Activated CD4-positive, alpha-beta T cell treated with anti-CD3 and anti-CD28 coated beads for 48 hours (primary cell): Measurements from ENCODE around the gene SPTLC2.
"Not testable (repeated sequence)": the region's sequence is repeated elsewhere in the genome, so short reads cannot be mapped to it uniquely, and the experiment has no call there.

Experiments
- DNase-seq: peaks from one replicate; pipeline ENCODE4 v3.0.0-alpha.2; 2020

Gene SPTLC2

DNA sequence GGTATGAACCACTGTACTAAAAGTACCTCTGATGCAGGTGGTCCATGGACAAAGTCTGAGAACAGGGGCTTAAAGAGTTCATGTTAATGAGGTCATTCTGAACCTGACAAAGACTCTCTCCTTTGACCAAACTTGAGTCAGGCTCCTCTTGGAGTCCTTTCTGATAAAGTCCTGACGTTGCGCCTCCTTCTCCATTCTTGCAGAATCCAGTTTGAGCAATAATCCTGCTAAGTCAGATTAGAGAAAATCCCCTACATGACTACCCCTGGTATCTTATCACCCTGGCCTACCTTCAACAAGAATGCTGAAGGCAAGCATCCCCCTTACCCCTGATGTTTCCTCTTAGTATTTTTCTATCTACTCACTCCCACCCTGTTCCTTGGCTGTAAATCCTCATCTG lies 71.9 kb downstream of the SPTLC2 start:
- no peak for DNase-seq

DNA sequence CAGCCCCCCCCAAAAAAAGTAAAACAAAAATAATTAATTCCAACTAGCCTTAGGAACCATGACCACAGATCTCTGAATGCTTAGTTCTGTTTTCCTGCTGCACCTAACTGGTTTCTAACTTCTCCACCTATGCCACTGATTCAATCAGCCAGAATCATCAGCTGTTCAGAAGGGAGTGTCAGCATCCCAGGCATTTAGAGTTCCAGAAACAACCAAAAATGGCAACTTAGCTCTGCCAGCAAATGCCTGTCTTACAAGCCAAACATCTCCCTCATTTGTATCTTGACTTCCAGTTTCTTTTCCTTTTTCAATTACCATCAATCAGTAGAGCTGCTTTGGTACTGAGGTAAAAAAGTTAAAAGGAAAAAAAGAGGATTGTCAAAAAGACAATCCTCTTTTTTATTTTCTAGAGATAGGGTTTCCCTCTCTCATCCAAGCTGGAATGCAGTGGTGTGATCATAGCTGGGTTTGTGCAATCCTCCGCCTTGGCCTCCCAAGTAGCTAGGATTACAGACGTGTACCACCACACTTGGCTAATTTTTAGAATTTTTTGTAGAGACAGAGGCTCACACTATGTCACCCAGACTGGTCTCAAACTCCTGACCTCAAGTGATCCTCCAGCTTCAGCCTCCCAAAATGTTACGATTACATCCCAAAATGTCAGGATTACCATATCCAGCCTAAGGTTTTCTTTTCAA lies 72.7 kb downstream of the SPTLC2 start:
- DNase-seq, result no peak

DNA sequence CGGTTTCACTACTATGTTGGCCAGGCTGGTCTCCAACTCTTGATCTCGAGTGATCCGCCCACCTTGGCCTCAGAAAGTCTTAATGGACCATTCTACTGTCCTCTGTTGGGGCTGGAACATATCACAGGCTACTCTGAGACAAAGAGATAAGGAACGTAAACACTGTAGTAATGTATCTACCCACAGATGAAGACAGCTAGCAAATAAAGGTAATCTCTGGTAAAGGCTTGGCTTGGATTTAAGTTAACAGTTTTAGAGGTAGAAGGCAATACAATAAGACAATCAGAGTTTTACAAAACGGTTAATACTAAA lies 73.2 kb downstream of the SPTLC2 start:
- DNase-seq, result no peak

DNA sequence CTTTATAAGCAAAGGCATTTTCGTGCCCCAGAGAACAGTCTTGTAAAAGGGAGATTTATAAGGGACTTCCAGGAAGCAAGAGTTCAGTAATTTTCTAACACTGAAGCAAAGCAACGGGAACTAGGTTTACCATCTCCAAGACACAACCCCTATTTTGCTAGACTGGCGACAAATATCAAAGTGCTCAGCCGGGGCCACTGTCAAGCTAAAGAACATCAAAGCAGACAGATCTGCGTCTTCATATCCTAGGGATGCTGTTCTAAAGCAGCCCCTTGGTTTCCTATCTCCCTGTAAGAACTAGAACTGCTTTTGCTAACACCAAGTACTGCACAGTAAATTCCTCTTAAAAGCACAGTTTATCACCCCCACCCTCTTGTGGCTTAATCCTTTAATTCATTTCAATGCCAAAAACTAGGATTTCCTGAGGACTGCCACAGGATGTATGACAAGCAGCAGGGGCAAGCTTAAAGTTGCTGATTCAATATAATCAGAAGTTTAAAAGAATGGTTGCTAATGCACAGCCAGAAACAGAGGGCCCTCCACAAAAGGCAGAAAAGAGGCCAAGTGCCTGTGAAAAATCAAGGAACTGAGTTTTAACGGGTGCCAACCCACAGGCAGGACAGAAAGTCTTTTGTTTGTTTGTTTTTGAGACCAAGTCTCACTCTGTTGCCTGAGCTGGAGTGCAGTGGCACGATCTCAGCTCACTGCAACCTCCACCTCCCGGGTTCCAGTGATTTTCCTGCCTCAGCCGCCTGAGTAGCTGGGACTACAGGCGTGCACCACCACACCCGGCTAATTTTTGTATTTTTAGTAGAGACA lies 73.8 kb downstream of the SPTLC2 start:
- DNase-seq, result no peak

DNA sequence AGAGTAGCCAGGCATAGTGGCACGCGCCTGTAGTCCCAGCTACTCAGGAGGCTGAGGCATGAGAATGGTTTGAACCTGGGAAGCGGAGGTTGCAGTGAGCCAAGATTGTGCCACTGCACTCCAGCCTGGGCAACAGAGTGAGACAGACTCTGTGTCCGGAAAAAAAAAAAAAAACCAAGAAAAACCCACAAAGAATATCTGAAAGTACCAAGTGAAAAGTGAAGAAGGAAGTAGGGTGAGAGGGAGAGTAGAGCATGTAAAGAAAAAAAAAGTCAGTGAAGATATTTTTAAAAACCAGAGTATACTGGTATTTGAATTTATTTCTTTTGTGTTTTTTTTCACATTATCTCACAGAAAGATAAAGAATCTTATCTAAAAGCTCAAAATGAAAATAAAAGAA lies 74.5 kb downstream of the SPTLC2 start:
- DNase-seq, result no peak

DNA sequence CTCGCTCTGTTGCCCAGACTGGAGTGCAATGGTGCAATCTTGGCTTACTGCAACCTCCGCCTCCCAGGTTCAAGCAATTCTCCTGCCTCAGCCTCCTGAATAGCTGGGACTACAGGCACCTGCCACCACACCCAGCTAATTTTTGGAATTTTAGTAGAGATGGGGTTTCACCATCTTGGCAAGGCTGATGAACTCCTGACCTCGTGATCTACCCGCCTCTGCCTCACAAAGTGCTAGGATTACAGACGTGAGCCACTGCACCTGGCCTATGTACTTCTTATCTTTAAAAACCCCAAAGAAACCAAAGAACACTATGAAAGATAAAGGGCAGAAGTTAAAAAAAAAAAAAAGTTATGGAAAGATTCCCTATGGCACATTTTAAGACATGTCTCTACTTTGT lies 79.5 kb downstream of the SPTLC2 start:
- not testable (repeated sequence) for DNase-seq

DNA sequence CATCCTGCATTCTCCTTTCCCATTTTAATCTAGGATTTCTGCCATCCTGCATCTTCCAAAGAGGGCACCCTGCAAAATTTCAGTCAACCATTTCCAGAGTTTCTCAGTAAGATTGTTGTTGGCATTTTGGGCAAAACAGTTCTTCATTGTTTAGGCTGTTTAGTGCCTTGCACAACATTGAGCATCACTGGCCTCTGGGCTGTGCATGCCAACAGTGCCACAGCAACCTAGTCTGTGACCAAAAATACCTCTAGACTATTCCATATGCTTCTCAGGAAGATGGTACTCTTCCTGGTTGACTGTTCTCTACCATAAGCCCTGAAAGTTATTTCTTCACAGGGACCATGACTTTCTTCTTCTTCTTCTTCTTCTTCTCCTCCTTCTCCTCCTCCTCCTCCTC lies 85.4 kb downstream of the SPTLC2 start:
- DNase-seq, result no peak

DNA sequence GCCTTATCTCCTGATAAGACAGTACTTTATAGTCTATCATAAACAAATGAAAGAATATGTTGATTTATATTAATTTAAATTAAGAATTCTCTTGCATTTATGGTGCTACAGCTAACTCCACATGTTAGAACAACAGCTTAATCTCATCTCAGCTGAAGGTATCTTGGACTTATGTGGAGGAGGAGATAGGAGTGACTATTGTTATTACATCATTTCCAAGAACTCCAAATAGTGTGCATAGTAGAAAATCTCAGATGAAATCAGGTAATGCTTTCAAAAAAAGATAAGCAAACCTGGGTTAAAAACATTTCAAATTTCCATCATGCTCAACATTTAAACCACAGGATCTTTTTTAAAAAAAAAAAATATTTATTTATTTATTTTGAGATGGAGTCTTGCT lies 86.5 kb downstream of the SPTLC2 start:
- no peak for DNase-seq

DNA sequence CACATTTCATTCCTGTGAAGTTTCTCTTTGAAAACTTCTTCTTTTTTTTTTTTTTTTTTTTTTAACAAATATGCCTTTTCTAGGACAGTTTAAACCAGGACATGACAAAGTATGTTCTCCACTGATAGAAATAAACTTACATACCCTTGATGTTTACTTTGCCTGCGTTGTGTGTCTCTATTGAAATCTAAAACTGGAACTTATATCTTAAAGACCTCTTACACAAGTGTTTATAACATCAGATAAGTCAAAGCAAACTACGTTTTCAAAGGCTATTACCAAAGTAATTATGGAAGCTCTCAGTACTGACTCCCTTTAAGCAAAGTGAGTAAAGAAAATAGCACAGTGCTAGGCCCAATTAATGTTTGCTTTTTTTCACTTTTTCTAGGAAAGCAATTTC lies 87.2 kb downstream of the SPTLC2 start:
- DNase-seq, result no peak

DNA sequence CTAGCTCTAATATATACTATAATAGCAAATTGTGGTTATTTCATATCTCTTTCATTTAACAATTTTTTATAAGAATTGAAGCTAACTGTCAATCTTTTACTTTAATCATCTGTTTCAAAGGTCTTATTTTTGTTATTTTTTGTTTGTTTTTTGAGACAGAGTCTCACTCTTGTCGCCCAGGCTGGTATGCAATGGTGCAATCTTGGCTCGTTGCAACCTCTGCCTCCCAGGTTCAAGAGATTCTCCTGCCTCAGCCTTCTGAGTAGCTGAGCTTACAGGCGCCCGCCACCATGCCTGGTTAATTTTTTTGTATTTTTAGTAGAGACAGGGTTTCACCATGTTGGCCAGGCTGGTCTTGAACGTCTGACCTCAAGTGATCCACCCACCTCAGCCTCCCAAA lies 87.7 kb downstream of the SPTLC2 start:
- not testable (repeated sequence) for DNase-seq

DNA sequence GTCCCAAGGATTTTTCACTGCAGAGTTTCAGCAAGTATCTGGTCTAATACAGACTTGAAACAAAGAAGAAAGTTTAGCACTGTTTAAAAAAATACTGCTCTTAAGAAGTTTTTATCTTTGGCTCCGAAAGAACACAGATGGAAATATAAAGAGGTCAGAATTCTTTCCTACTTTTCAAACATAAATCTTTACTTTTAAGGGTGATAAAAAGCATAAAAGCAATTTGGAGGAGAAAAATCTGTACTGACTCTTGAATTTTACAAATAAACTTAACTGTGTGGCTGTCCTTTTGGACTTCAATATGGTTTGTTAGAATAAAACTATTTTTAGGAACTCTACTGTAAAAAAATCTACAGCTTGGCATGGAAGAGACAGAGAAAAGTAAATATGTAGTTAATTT lies 90.2 kb downstream of the SPTLC2 start:
- DNase-seq, result no peak

DNA sequence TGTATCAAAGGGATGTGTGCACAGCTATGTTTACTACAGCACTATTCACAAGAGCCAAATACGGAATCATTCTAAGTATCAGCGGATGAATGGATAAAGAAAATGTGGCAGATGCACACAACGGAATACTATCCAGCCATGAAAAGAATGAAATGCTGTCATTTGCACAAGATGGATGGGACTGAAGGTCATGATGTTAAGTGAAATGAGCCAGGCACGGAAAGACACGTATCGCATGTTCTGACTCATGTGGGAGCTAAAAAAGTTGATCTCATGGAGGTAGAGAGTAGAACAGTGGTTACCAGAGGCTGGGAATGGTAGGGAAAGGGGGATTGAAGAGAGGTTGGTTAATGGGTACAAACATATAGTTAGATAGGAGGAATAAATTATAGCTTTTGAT lies 91.9 kb downstream of the SPTLC2 start:
- no peak for DNase-seq

DNA sequence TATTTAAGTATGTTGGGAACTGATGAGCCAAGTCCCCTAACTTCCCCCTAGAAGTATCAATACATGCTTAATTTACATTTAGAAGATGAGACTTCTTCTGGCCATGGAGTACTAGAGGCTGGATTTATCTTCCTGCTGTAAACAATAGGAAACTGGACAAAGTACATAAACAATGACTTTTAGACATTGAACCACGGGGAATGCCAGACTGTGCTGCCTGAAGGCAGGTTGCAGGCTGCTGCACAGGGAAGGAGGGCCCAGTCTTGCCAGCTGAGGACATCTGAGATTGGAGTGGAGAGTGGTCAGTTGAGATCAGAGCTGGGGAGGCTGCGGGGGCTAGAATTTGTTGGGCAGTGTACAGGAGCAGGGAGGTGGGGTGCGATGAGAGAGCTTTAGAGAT lies 93.3 kb downstream of the SPTLC2 start:
- DNase-seq, result no peak

DNA sequence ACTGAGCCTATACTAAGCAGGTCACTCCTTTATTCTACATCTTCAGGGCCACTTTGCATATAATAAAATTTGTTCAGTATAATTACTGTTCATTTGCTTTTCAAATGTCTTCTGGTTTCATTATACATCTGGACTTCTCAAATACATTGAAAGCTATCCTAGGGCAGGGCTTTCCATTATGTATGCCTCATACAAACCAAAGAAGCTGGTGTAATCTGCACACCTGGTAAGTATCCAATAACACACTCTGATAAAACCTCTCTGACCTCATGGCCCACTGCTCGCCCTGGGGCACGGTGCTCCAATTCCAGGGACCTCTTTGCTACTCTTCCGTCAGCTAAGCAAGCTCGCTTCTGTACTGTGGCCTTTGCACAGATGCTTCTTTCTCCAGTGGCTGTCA lies 95.9 kb downstream of the SPTLC2 start:
- no peak for DNase-seq

DNA sequence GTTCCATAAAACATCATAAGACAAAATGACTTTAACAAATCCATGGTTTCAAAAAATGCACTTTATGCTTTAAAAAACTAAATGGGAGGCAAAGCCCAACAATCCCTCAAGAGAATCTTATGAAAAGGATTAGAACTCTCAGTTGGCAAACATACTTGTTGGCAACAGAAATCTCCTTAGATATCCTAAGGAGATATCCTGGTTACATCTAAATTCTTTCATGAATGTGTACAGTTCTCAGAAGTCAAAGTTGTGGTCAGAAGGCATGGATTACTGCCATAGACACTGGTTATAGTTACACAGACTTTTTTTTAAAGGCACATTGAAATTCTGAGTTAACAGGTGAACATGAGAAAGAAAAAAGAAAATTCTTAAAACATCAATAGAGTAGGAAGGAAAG lies 100.3 kb downstream of the SPTLC2 start:
- no peak for DNase-seq

DNA sequence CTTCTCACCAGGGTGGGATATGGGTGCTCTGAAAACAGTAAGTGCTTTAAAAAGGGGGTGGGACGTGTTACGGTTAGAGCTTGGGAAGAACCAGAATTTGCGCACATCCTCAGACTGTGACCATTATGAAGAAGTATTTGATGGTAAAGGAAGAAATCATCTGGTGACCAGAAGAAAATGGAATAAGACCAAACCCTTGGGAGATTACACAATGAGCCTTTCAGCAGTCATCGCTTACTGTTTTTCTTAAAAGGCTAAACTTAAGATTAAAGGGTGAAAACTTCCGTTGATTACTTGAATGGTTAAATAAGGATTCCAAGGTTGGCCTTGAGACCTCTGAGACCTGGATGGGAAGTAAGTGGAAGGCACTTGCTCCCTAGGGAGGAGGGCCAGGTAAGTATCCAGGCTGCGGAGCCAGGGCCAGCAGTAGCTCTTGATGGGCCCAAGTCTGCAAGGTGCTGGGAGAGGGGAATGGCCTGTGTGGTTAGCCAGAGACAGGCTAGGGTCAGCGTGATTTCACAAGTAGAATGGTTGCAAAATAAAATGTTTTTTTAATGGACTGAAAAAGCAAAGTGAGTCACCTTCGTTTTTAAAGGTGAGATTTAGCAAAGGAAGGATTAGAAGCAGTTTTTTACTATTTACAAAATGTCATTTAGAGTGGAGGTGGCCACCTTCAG lies 104.8 kb downstream of the SPTLC2 start:
- no peak for DNase-seq

DNA sequence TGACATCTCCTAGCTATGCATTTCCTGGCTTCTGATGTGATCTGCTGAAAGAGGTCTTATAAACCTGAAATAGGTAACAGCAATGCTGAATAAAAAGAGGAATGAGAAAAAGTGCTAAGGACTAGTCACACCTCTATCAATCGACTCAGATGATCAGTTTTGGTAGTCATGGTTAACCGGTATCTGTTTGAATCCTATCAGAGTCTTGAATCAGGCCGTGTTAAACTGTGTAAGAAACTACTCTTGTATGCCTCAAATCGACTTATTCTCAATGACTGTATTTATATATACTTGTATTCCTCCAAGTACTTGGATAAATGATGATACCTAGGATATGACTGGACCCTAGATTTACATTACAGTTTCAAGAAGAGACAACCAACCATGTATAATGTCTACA lies 107.1 kb downstream of the SPTLC2 start:
- no peak for DNase-seq

DNA sequence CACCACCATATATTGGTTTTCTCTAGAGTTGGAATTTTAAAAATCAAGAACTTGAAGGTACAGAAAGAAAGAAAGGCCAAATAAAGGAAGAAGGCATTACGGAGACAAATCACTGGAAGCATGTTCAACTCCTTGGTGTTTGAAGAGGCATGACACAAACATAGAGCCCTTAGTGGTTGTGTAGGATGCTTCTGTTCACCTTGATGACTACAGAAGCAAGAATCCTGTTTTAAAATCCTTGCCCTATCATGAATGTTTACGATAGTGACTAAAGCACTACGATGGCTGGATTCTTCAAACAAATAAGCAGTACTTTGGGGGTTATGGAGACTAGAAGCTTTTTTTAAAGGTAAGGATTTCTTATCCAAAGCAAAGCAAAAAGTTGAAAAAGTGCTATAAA lies 107.6 kb downstream of the SPTLC2 start:
- DNase-seq, result no peak

DNA sequence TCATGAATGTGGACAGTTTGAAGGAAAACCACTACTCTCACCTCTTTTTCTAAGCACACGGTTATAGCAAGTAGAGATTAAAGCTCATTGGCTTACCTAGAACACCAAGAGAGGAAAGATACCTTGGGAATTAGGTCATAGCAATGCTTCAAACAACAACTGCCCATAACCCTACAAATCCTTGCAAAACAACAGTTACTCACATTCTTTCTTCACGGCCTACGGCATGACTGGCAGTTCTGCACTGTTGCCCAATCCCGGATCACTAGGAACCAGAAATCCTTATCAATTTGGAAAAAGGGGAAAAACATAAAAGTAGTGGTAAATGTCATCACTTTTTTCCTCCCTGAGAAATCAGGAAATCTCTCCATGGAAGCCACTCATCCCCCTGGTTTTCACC lies 108.2 kb downstream of the SPTLC2 start:
- DNase-seq, result no peak

DNA sequence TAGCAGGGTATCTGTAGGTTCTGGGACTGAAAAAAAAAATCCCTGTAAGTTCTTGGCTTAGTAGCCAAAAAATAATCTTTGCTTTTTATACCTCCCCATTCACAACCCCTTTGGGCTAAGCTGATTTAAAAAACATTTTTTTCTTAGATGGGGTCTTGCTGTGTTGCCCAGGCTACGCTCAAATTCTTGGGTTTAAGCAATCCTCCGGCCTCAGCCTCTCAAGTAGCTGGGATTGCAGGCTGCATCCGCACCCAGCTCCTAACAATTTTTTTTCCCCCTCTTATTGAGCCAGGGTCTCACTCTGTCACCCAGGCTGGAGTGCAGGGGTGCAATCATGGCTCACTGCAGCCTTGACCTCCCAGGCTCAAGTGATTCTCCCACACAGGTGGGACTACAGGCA lies 108.7 kb downstream of the SPTLC2 start:
- no peak for DNase-seq

DNA sequence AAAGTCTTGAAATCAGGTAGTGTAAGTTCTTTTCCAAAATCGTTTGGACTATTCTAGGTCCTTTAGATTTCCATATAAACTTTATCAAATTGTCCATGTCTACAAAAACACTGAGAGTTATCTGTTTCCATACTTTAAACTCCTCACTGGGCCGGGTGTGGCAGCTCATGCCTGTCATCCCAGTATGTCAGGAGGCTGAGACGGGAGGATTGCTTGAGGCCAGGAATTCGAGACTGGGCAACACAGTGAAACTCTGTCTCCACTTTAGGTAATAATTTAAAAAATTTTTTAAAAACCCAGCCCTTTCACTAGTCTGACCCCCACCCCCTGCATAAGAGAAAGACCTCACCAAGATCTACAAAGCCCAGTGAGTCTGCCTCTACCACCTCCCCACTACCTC lies 111.4 kb downstream of the SPTLC2 start:
- no peak for DNase-seq

DNA sequence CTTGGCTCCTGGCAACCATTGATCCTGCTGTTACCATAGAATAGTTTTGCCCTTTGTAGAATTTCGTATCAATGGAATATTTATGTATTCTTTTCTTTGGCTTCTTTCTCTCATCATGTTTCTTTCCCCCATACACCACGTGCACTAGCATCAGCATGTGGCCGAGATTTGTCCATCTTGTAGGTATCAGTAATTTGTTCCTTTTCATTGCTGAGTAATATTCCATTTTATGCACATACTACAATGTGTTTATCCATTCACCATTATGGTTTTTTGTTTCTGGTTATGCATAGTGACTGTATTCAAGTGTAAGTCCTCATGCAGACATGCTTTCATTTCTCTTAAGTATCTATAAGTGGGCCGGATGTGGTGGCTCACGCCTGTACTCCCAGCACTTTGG lies 113.3 kb downstream of the SPTLC2 start:
- no peak for DNase-seq

DNA sequence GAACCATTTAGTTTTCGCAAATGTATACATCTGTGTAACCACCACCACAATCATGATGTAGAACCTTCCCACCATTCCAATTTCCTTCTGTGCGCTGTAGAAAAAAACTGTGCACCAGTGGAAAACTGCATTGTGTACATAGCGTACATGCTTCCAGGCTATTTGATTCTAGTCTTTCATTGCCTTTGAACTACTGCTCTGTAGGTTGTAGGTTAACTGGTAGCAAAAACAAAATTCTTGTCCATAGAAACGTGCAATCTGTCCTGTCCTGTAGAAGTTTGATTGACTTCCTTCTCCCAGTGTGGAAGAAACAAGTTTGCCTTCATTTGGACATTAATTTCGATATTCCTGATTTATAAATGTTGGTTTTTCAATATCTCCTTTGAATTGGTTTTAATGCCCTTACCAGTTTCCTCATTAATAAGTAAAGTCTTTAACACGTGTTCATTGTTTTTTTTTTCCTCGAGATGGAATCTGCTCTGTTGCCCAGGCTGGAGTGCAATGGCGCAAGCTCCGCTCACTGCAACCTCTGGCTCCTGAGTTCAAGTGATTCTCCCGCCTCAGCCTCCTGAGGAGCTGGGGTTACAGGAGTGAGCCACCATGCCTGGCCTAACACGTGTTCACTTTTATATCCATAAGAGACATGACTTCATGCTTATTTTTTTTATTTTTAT lies 114.2 kb downstream of the SPTLC2 start:
- DNase-seq, result no peak
